ENCODE data around the gene ZNF488. TPM values are rescaled to one million over a fixed set of nuclear protein-coding genes. Genes with fewer than 3 reads are reported as not detected.

Gene ZNF488
- total and polyA plus RNA-seq, 4 experiments from 2014 or later, result 0.20 TPM; not detected in 3

- H3K9me3 Mint-ChIP-seq, result no peaks in the 10 kb centered on the region
- intact Hi-C loops (cut with micrococcal nuclease), result no loop called here
Measured at GRCh38 chr10:47380341-47381102, 3.6 kb downstream of the ZNF488 start.

GRCh38 chr10:47379901-47380300, 4.2 kb downstream of the ZNF488 start:
- H3K4me1 Mint-ChIP-seq, result peaks cover 11 to 16% (median 14%) of the 10 kb centered on the region in 4 donors

More at GRCh38 chr10:47380341-47381102, 3.6 kb downstream of the ZNF488 start:
- H3K36me3 ChIP-seq (ENCODE audit: insufficient read depth, low read length), result no peaks in the 10 kb centered on the region
- ChIA-PET POLR2A (ENCODE audit: partially characterized antibody) (interaction anchor here (1.2 kb wide), 1 partner anchor 1096 kb away, joined by 6 read pairs; no protein-coding TSS in a partner anchor), CTCF (ENCODE audit: partially characterized antibody) (interaction anchor here (0.8 to 2.5 kb wide), 3 partner anchors 10 to 1097 kb away, joined by 3 to 12 read pairs (median 3); no protein-coding TSS in a partner anchor)
- no peaks in the 10 kb centered on the region for H3K9me3 ChIP-seq (ENCODE audit: control insufficient read depth in 1 of 2, low read length in 2 of 2)
- H3K4me1 ChIP-seq (ENCODE audit: insufficient read depth, low read length), result peaks cover 12% of the 10 kb centered on the region
- Mint-ChIP-seq H3K4me3 (peak overlapping the region in 1 of 8 donors; percentile 57), H3K27ac (no peak overlapping the region), H3K36me3 (peaks cover 0 to 2% of the 10 kb centered on the region in 2 donors), H3K4me1 (peaks cover 12 to 17% (median 15%) of the 10 kb centered on the region in 4 donors), H3K27me3 (peaks cover 45 to 46% of the 10 kb centered on the region in 2 donors)
- no peak for DNase-seq
- H3K27ac ChIP-seq (ENCODE audit: low read depth, low read length), result no peak overlapping the region
- H3K27me3 ChIP-seq (ENCODE audit: insufficient read depth, low read length), result peaks cover 4% of the 10 kb centered on the region
- H3K4me3 ChIP-seq (ENCODE audit: low read length in 2 of 2), result no peak overlapping the region

GRCh38 chr10:47379445-47379785, 4.7 kb downstream of the ZNF488 start:
- H3K36me3 ChIP-seq (ENCODE audit: insufficient read depth, low read length), result no peaks in the 10 kb centered on the region
- no peaks in the 10 kb centered on the region for H3K9me3 Mint-ChIP-seq
- peaks cover 7% of the 10 kb centered on the region for H3K4me1 ChIP-seq (ENCODE audit: insufficient read depth, low read length)
- no peak overlapping the region for H3K4me3 ChIP-seq (ENCODE audit: low read length in 2 of 2)
- peaks cover 46 to 49% of the 10 kb centered on the region in 2 donors for H3K27me3 Mint-ChIP-seq
- no peak overlapping the region for H3K4me3 Mint-ChIP-seq
- peaks cover 4% of the 10 kb centered on the region for H3K27me3 ChIP-seq (ENCODE audit: insufficient read depth, low read length)
- DNase-seq, result no peak
- H3K4me1 Mint-ChIP-seq, result peaks cover 8 to 13% (median 12%) of the 10 kb centered on the region in 4 donors
- intact Hi-C loops (cut with micrococcal nuclease), result no loop called here
- no peaks in the 10 kb centered on the region for H3K36me3 Mint-ChIP-seq
- no peak overlapping the region for H3K27ac Mint-ChIP-seq
- H3K9me3 ChIP-seq (ENCODE audit: control insufficient read depth in 1 of 2, low read length in 2 of 2), result no peaks in the 10 kb centered on the region
- CTCF ChIA-PET (ENCODE audit: partially characterized antibody), result interaction anchor here (2.5 kb wide), 1 partner anchor 1096 kb away, joined by 12 read pairs; no protein-coding TSS in a partner anchor
- POLR2A ChIA-PET (ENCODE audit: partially characterized antibody), result no interaction called here
- H3K27ac ChIP-seq (ENCODE audit: low read depth, low read length), result no peak overlapping the region

More at GRCh38 chr10:47379901-47380300, 4.2 kb downstream of the ZNF488 start:
- CTCF ChIA-PET (ENCODE audit: partially characterized antibody), result interaction anchor here (0.8 to 2.5 kb wide), 2 partner anchors 10 to 1096 kb away, joined by 3 to 12 read pairs; no protein-coding TSS in a partner anchor
- Mint-ChIP-seq H3K36me3 (peaks cover 0 to 2% of the 10 kb centered on the region in 2 donors), H3K9me3 (no peaks in the 10 kb centered on the region), H3K4me3 (no peak overlapping the region), H3K27me3 (peaks cover 48 to 51% of the 10 kb centered on the region in 2 donors), H3K27ac (no peak overlapping the region)
- Histone ChIP-seq H3K4me1 (ENCODE audit: insufficient read depth, low read length) (peaks cover 9% of the 10 kb centered on the region), H3K36me3 (ENCODE audit: insufficient read depth, low read length) (no peaks in the 10 kb centered on the region), H3K4me3 (ENCODE audit: low read length in 2 of 2) (no peak overlapping the region), H3K27ac (ENCODE audit: low read depth, low read length) (no peak overlapping the region), H3K9me3 (ENCODE audit: control insufficient read depth in 1 of 2, low read length in 2 of 2) (no peaks in the 10 kb centered on the region), H3K27me3 (ENCODE audit: insufficient read depth, low read length) (peaks cover 4% of the 10 kb centered on the region)
- POLR2A ChIA-PET (ENCODE audit: partially characterized antibody), result interaction anchor here (1.2 kb wide), 1 partner anchor 1096 kb away, joined by 6 read pairs; no protein-coding TSS in a partner anchor
- intact Hi-C loops (cut with micrococcal nuclease), result no loop called here
- no peak for DNase-seq

- Histone ChIP-seq H3K9me3 (ENCODE audit: control insufficient read depth in 1 of 2, low read length in 2 of 2) (no peaks in the 10 kb centered on the region), H3K36me3 (ENCODE audit: insufficient read depth, low read length) (no peaks in the 10 kb centered on the region), H3K27ac (ENCODE audit: low read depth, low read length) (no peak overlapping the region), H3K27me3 (ENCODE audit: insufficient read depth, low read length) (peaks cover 4% of the 10 kb centered on the region), H3K4me1 (ENCODE audit: insufficient read depth, low read length) (peaks cover 4% of the 10 kb centered on the region), H3K4me3 (ENCODE audit: low read length in 2 of 2) (no peak overlapping the region)
- POLR2A ChIA-PET (ENCODE audit: partially characterized antibody), result no interaction called here
- Mint-ChIP-seq H3K36me3 (no peaks in the 10 kb centered on the region), H3K27me3 (peaks cover 44 to 51% of the 10 kb centered on the region in 2 donors), H3K4me1 (peaks cover 7 to 11% (median 10%) of the 10 kb centered on the region in 4 donors), H3K27ac (no peak overlapping the region), H3K4me3 (no peak overlapping the region), H3K9me3 (no peaks in the 10 kb centered on the region)
- CTCF ChIA-PET (ENCODE audit: partially characterized antibody), result interaction anchor here (2.5 kb wide), 1 partner anchor 1095 kb away, joined by 12 read pairs; no protein-coding TSS in a partner anchor
- intact Hi-C loops (cut with micrococcal nuclease), result no loop called here
- no peak for DNase-seq
Measured at GRCh38 chr10:47378606-47379444, 5.3 kb downstream of the ZNF488 start.

DNA sequence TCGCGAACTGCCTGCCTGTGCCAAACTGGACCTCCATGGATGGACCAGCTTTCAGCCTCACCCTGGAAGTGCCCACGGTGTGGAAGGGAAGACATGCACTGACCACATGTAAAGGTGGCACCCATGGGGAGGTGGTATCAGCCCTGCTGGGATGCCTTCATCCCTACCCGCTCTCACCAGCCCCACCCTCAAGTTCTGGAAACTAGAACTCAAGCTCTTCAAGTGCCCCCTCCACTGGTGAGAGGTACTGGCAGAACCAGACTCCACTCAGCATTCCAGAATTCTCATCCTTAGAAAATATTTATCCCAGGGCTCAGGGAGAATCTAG, 5.9 kb downstream of the ZNF488 start:
- H3K4me3 Mint-ChIP-seq, result no peak overlapping the region
- Histone ChIP-seq H3K9me3 (ENCODE audit: control insufficient read depth in 1 of 2, low read length in 2 of 2) (no peaks in the 10 kb centered on the region), H3K4me3 (ENCODE audit: low read length in 2 of 2) (no peak overlapping the region), H3K4me1 (ENCODE audit: insufficient read depth, low read length) (peaks cover 1% of the 10 kb centered on the region), H3K27ac (ENCODE audit: low read depth, low read length) (no peak overlapping the region), H3K36me3 (ENCODE audit: insufficient read depth, low read length) (no peaks in the 10 kb centered on the region), H3K27me3 (ENCODE audit: insufficient read depth, low read length) (no peaks in the 10 kb centered on the region)
- peaks cover 5 to 12% (median 7%) of the 10 kb centered on the region in 4 donors for H3K4me1 Mint-ChIP-seq
- no peaks in the 10 kb centered on the region for H3K36me3 Mint-ChIP-seq
- intact Hi-C loops (cut with micrococcal nuclease), result no loop called here
- POLR2A ChIA-PET (ENCODE audit: partially characterized antibody), result no interaction called here
- H3K9me3 Mint-ChIP-seq, result no peaks in the 10 kb centered on the region
- H3K27me3 Mint-ChIP-seq, result peaks cover 39 to 51% of the 10 kb centered on the region in 2 donors
- DNase-seq, result no peak
- H3K27ac Mint-ChIP-seq, result peak overlapping the region in 1 of 7 donors; percentile 33
- CTCF ChIA-PET (ENCODE audit: partially characterized antibody), result no interaction called here

DNA sequence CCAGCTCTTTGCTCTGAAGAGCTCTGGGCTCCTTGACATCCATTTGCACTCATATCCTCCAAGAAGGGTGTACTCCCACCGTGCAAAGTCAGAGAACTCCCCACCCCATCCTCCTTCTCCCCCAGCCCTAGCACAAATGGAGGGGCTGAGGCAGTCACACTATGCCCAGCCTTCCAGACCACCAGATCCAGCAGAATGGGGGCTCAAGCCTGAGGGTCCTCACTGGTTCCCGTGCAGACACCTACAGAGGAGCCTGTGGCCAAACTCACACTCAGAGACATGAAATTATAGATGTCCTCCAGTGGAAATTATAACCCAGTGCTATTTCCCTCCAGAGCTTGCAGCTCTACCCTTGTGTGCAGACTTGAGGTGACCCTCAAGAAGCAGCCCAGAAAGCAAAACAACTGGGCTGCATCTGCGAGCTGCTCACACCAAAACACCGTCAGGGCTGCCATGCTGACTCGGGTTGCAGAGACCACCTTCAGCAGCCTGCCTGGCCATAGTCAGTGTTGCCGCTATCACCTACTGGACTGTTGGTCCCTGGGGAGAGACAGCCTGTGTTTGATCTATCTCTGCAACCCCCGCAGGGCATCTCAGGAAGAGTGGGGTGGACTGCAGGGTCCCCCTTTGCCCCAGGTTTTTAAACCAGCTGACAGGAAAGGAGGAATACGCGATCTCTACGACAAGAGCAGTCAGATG, 7.4 kb downstream of the ZNF488 start:
- intact Hi-C loops (cut with micrococcal nuclease), result no loop called here
- H3K4me3 Mint-ChIP-seq, result no peak overlapping the region
- ChIA-PET CTCF (ENCODE audit: partially characterized antibody) (no interaction called here), POLR2A (ENCODE audit: partially characterized antibody) (interaction anchor here (0.6 kb wide), 1 partner anchor 9 kb away, joined by 3 read pairs; no protein-coding TSS in a partner anchor)
- Histone ChIP-seq H3K4me3 (ENCODE audit: low read length in 2 of 2) (no peak overlapping the region), H3K27me3 (ENCODE audit: insufficient read depth, low read length) (no peaks in the 10 kb centered on the region), H3K9me3 (ENCODE audit: control insufficient read depth in 1 of 2, low read length in 2 of 2) (no peaks in the 10 kb centered on the region), H3K27ac (ENCODE audit: low read depth, low read length) (no peak overlapping the region), H3K36me3 (ENCODE audit: insufficient read depth, low read length) (no peaks in the 10 kb centered on the region), H3K4me1 (ENCODE audit: insufficient read depth, low read length) (peaks cover 7% of the 10 kb centered on the region)
- H3K36me3 Mint-ChIP-seq, result no peaks in the 10 kb centered on the region
- H3K9me3 Mint-ChIP-seq, result no peaks in the 10 kb centered on the region
- no peak overlapping the region for H3K27ac Mint-ChIP-seq
- peaks cover 9 to 19% (median 12%) of the 10 kb centered on the region in 4 donors for H3K4me1 Mint-ChIP-seq
- H3K27me3 Mint-ChIP-seq, result peaks cover 36 to 46% of the 10 kb centered on the region in 2 donors
- DNase-seq, result no peak
